HG03025 (cell line): ENCODE results near the gene MYO6.

Source experiments
- ATAC-seq: cut with Tn5 transposase; IDR thresholded peaks from one replicate; pipeline ENCODE4 v1.9.1; 2021; ENCODE audit warnings: mild to moderate bottlenecking, moderate library complexity; ENCODE audit not compliant: unreplicated experiment, low FRiP score

The MYO6 gene

DNA sequence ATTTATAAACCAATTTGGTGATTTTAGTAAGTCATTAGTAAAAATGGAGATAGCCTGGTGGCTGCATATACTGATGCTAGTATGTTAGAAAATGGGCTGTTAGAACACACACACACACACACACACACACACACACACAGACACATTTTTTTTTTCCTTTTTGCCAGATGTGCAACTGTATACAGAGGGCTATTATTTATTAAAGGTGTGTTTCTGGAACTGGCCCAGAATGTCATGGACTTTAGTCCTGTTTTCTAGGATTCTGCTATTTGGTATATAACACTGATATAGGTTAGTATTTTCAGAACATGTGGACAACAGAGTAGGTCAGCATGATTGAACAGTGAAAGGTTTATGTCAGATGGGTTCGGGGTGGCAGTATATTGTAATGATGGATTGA lies 12.4 kb downstream of the MYO6 start:
- no peak for ATAC-seq

GRCh38 chr6:75762063-75762462 lies 13.0 kb downstream of the MYO6 start:
- ATAC-seq, result no peak

DNA sequence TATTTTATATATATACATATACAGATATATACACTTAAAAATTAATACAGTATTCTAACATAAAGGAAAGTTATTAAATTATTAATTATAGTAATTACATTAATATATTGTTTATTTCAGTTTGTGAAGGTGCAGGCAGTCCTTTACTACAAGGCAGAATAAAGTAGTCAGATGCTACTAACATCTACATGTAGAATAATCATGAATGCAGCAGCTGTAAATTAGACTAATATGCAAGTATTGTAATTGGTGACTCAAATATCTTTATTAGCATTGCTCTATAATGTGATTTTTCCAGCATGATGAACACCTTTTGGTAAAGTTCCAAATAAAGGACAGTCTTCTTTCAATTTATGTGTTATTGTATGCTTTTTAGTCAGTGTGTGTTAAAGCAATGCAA lies 17.3 kb downstream of the MYO6 start:
- ATAC-seq, result no peak

DNA sequence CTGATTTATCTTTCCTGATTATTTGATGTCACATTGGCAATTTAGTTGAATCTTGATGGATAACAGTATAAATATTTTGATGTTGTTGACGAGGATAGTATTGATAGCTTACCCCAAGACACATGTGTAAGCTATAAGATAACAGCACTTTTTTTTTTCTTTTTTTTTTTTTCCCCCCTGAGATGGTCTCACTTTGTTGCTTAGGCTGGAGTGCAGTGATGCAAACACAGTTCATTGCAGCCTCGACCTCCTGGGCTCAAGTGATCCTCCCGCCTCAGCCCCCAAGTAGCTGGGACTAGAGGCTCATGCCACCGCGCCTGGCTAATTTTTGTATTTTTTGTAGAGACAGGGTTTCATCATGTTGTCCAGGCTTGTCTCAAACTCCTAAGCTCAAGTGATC lies 21.8 kb downstream of the MYO6 start:
- ATAC-seq, result no peak

- ATAC-seq, result no peak
These were observed 26.2 kb downstream of the MYO6 start for GRCh38 chr6:75775219-75775618.

GRCh38 chr6:75776461-75776860 lies 27.4 kb downstream of the MYO6 start:
- ATAC-seq, result no peak

DNA sequence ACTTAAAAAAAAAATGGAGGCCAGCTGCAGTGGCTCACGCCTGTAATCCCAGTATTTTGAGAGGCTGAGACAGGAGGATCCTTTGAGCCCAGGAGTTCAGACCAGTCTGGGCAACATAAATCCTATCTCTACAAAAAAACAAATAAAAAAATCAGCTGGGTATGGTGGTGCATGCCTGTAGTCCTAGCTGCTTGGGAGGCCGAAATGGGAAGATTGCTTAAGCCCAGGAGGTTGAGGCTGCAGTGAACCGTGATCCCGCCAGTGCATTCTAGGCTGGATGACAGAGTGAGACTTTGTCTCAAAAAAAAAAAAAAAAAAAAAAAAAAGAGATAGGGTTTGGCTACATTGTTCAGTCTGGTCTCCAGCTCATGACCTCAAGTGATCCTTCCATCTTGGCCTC lies 29.7 kb downstream of the MYO6 start:
- ATAC-seq, result no peak

DNA sequence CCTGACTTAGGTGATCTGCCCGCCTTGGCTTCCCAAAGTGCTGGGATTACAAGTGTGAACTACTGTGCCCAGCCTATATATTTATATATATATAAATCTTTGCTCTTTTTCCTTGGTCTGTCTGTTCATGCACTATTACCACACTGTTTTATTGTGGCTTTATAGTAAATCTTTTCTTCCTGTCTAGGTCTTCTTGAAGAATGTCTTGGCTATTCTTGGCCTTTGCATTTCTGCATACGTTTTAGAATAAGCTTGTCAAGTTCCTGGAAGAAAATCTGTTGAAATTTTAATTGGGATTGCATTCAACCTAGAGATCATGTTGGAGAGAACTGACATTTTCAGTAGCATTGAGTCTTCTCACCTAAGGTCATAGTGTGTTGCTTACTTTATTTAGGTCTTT lies 37.1 kb downstream of the MYO6 start:
- ATAC-seq, result no peak

- no peak for ATAC-seq
These were observed 39.9 kb downstream of the MYO6 start for GRCh38 chr6:75788894-75789293.

GRCh38 chr6:75791881-75792280 lies 42.8 kb downstream of the MYO6 start:
- no peak for ATAC-seq

- ATAC-seq, result no peak
These were observed 45.4 kb downstream of the MYO6 start for GRCh38 chr6:75794351-75794846.

GRCh38 chr6:75794954-75795739 lies 46.1 kb downstream of the MYO6 start:
- no peak for ATAC-seq

GRCh38 chr6:75796723-75797122 lies 47.7 kb downstream of the MYO6 start:
- no peak for ATAC-seq

DNA sequence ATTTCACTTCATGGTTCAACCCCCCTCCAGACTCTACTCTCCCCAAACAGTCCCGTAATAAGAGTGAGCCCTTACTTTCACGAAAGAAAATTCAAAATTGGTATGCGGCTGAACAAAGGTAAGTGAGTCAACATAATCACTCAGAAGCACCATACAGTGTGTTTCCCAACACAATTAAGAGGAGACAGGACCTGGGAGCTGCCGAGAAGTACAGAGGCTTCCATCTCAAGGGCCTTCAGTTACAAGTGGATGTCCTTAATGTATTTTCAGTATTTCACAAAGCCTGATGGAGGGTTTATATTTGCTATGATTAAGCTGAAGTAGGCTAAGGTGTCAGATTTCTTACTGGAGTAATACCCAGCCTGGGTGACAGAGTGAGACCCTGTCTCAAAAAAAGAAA lies 51.1 kb downstream of the MYO6 start:
- ATAC-seq, result no peak

- no peak for ATAC-seq
These were observed 51.9 kb downstream of the MYO6 start for GRCh38 chr6:75800708-75801505.

GRCh38 chr6:75802366-75802765 lies 53.3 kb downstream of the MYO6 start:
- no peak for ATAC-seq

- ATAC-seq, result no peak
These were observed 59.5 kb downstream of the MYO6 start for GRCh38 chr6:75808507-75808906.

DNA sequence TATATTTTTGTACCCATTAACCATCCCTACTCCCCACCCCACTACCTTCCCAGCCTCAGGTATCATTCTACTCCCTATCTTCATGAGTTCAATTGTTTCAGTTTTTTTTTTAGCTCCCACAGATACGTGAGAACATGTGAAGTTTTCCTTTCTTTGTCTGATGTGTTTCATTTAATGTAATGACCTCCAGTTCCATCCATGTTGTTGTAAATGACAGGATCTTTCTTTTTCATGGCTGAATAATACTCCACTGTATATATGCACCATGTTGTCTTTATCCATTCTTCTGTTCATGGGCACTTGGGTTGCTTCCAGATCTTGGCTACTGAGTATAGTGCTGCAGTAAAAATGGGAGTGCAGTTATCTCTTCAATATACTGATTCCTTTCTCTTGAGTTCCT lies 63.5 kb downstream of the MYO6 start:
- no peak for ATAC-seq

DNA sequence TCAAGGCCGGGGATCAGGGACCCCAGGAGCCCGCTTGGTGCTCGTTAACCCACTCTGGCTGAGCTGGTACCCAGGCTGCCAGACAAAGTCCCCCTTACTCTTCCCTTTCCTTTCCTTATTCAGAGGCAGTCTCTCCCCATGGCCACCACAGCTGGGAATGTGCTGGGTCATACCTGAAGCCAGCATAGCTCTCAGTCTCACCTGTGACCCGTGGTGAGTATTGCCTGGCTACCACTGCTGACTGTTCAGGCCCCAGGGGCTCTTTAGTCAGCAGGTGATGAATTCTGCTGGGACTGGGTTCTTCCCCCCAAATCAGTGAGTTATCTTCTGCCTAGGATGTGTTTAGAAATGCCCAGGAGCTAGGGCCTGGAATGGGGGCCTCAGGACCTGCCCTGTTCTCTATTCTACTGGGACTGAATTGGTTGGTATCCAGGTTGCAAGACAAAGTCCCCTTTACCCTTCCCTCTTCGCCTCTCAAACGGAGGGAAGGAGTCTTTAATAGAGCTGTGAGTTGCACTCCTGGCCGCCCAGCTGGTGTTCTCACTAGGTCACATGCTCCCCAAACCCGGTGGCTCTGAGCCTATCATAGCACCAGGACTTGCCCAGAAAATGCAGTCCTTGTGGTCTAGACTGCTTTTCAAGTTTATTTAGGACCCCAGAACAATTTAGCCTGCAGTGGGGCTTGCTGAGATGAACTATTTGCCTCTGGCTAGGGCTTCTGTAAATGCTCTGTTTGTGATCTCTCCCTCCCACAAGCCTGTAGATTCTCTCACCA lies 64.6 kb downstream of the MYO6 start:
- ATAC-seq, result no peak

DNA sequence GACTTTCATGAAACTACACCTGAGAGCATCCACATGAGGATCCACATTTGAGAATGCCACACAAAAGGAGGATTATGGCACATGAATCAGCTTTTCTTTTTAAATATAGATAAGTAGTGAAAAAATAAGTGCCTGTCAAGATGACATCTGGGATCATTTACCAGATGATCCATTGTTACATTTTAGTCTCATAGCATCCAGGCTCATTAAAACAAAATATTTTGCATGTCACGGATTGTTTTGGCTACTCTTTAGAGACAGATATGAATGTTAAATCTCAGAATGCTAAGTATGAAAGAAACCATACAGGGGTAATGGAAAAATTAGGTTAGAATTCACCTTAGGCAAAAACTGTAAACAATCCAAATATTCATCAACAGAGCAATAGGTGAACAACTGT lies 66.7 kb downstream of the MYO6 start:
- ATAC-seq, result no peak
